Activated CD4-positive, alpha-beta T cell treated with anti-CD3 and anti-CD28 coated beads, Interleukin-2, Interleukin-6, amounts not matched to agents 100 ng/mL and 50 ng/mL, durations not matched to agents 16 hours and 8 hours (primary cell): Measurements from ENCODE around the gene MMP19.

ENCODE experiments used
- DNase-seq: peaks from one replicate; pipeline ENCODE4 v3.0.0-alpha.2; 2020

Gene MMP19

GRCh38 chr12:55812088-55812487 lies 30.6 kb downstream of the MMP19 start:
- no peak for DNase-seq

GRCh38 chr12:55809274-55809673 lies 33.5 kb downstream of the MMP19 start:
- no peak for DNase-seq

GRCh38 chr12:55806982-55807381 lies 35.8 kb downstream of the MMP19 start:
- DNase-seq: no peak

GRCh38 chr12:55797550-55797949 lies 45.2 kb downstream of the MMP19 start:
- no peak for DNase-seq

- DNase-seq: peak; percentile 18
Measured at GRCh38 chr12:55797068-55797467, 45.7 kb downstream of the MMP19 start.

- no peak for DNase-seq
Measured at GRCh38 chr12:55795950-55796349, 46.8 kb downstream of the MMP19 start.

- no peak for DNase-seq
Measured at GRCh38 chr12:55789893-55790292, 52.8 kb downstream of the MMP19 start.

GRCh38 chr12:55789171-55789570 lies 53.6 kb downstream of the MMP19 start:
- no peak for DNase-seq

GRCh38 chr12:55788546-55788945 lies 54.2 kb downstream of the MMP19 start:
- DNase-seq: no peak
